Small intestine (tissue), 7 donors: ENCODE data around the gene TCP11L1. TPM values are rescaled to one million over a fixed set of nuclear protein-coding genes. Genes with fewer than 3 reads are reported as not detected.
"Not testable (repeated sequence)": the region's sequence is repeated elsewhere in the genome, so short reads cannot be mapped to it uniquely, and the experiment has no call there.

Experiments
- DNase-seq, 2 donors: peaks; one replicate each; pipeline versions ENCODE4 v3.0.0 to v3.0.0-alpha.2; 2013
- FAIRE-seq: peaks from 2 replicates; lab custom pipeline; 2012; peaks lifted over from hg19 to GRCh38; lab: Jason Lieb, UNC
- H3K27ac ChIP-seq, 3 donors: one replicate each; pipeline ENCODE4 v1.5.1; 2013; ENCODE audit warnings: low read length in 2 of 3, mild to moderate bottlenecking in 2 of 3, control low read depth in 1 of 3, inconsistent platforms in 1 of 3, low read depth in 1 of 3, moderate library complexity in 1 of 3
- H3K27me3 ChIP-seq, 3 donors: one replicate each; pipeline ENCODE4 v1.6.1; 2013; ENCODE audit warnings: low read length in 3 of 3, inconsistent platforms in 1 of 3; ENCODE audit not compliant: control insufficient read depth in 3 of 3, insufficient read depth in 3 of 3
- H3K36me3 ChIP-seq, 3 donors: one replicate each; pipeline ENCODE4 v1.6.1; 2013; ENCODE audit warnings: low read length in 3 of 3, inconsistent platforms in 1 of 3, low read depth in 1 of 3, mild to moderate bottlenecking in 1 of 3, moderate library complexity in 1 of 3; ENCODE audit not compliant: control insufficient read depth in 3 of 3, insufficient read depth in 2 of 3
- H3K4me1 ChIP-seq, 3 donors: one replicate each; pipeline ENCODE4 v1.6.1; 2013; ENCODE audit warnings: low read length in 2 of 3, inconsistent platforms in 1 of 3, low read depth in 1 of 3, mild to moderate bottlenecking in 1 of 3, moderate library complexity in 1 of 3; ENCODE audit not compliant: control insufficient read depth in 3 of 3, insufficient read depth in 2 of 3
- H3K4me3 ChIP-seq, 3 donors: one replicate each; pipeline ENCODE4 v1.5.1; 2013; ENCODE audit warnings: low read length in 3 of 3, control low read depth in 1 of 3, inconsistent platforms in 1 of 3, low read depth in 1 of 3, mild to moderate bottlenecking in 1 of 3, moderate library complexity in 1 of 3
- H3K9me3 ChIP-seq, 2 donors: one replicate each; pipeline ENCODE4 v1.6.1; 2013; ENCODE audit warnings: low read depth in 1 of 2, low read length in 1 of 2; ENCODE audit not compliant: control insufficient read depth in 2 of 2, insufficient read depth in 1 of 2
- WGBS, 3 donors: extraction: QIAGEN DNeasy Blood & Tissue Kit; methylation state at CpG; one replicate each; pipeline ENCODE4 v1.1.7; 2013; 5-methylcytosine and 5-hydroxymethylcytosine counted together
- polyA plus RNA-seq, 4 donors: library from polyadenylated mRNA; stranded (reverse) in 3 of 4; unstranded in 1 of 4; fragments of 200-250 nt in 3 of 4; fragments of 120-200 nt in 1 of 4; gene quantifications; one replicate each; pipeline versions ENCODE4 v1.2.1 to v1.2.3, GENCODE V29; 2013
- donor health status: healthy with polysubstance abuse.
- donor health status: control.
- donor health status: control.
- donor health status: Bipolar disorder and iron deficiency.
- donor health status: healthy.

Gene TCP11L1
- polyA plus RNA-seq, 4 donors = 5.4 to 13.9 (median 10.5) TPM

GRCh38 chr11:33089776-33090175 is 50.4 kb downstream of the TCP11L1 start:
- Histone ChIP-seq H3K36me3 (peaks cover 5 to 25% (median 6%) of the 10 kb centered on the region in 3 donors), H3K27ac (no peak overlapping the region), H3K4me1 (peaks cover 0 to 5% (median 0%) of the 10 kb centered on the region in 3 donors), H3K27me3 (no peaks in the 10 kb centered on the region), H3K4me3 (no peak overlapping the region), H3K9me3 (no peaks in the 10 kb centered on the region)
- FAIRE-seq (no peak), DNase-seq (peak in 1 of 2 donors; percentile 21)

- Histone ChIP-seq H3K27me3 (no peaks in the 10 kb centered on the region), H3K27ac (no peak overlapping the region), H3K36me3 (peaks cover 4 to 18% (median 7%) of the 10 kb centered on the region in 3 donors), H3K4me1 (no peaks in the 10 kb centered on the region), H3K9me3 (no peaks in the 10 kb centered on the region), H3K4me3 (no peak overlapping the region)
- WGBS, 3 donors = 30 to 47% (median 35%) methylated on average over 1 of the region's 1 CpG
- DNase-seq (no peak), FAIRE-seq (no peak)
These were observed 54.8 kb downstream of the TCP11L1 start for GRCh38 chr11:33094157-33094556.

GRCh38 chr11:33103836-33104235 is 64.5 kb downstream of the TCP11L1 start:
- Histone ChIP-seq H3K4me1 (peaks cover 0 to 3% (median 1%) of the 10 kb centered on the region in 3 donors), H3K27ac (no peak overlapping the region), H3K36me3 (peaks cover 5 to 23% (median 14%) of the 10 kb centered on the region in 3 donors), H3K4me3 (no peak overlapping the region), H3K27me3 (no peaks in the 10 kb centered on the region), H3K9me3 (no peaks in the 10 kb centered on the region)
- DNase-seq (no peak), FAIRE-seq (no peak)

- no peak overlapping the region for H3K4me3 ChIP-seq
- H3K9me3 ChIP-seq = no peaks in the 10 kb centered on the region
- peaks cover 0 to 8% (median 2%) of the 10 kb centered on the region in 3 donors for H3K36me3 ChIP-seq
- H3K27me3 ChIP-seq = no peaks in the 10 kb centered on the region
- H3K4me1 ChIP-seq = peaks cover 5 to 12% (median 6%) of the 10 kb centered on the region in 3 donors
- FAIRE-seq (no peak), DNase-seq (peak; percentile 75 to 88)
- peak overlapping the region in 1 of 3 donors; percentile 18 for H3K27ac ChIP-seq
These were observed 70.0 kb downstream of the TCP11L1 start for GRCh38 chr11:33109294-33109895.

GRCh38 chr11:33110083-33110482 is 70.7 kb downstream of the TCP11L1 start:
- WGBS, 3 donors = 18 to 40% (median 24%) methylated on average over 1 of the region's 1 CpG
- Histone ChIP-seq H3K27ac (peak overlapping the region in 1 of 3 donors; percentile 18), H3K4me1 (peaks cover 5 to 12% (median 6%) of the 10 kb centered on the region in 3 donors), H3K9me3 (no peaks in the 10 kb centered on the region), H3K4me3 (no peak overlapping the region), H3K36me3 (peaks cover 0 to 3% (median 2%) of the 10 kb centered on the region in 3 donors), H3K27me3 (no peaks in the 10 kb centered on the region)
- FAIRE-seq = no peak
- DNase-seq = no peak

- Histone ChIP-seq H3K36me3 (no peaks in the 10 kb centered on the region), H3K9me3 (no peaks in the 10 kb centered on the region), H3K4me1 (no peaks in the 10 kb centered on the region), H3K4me3 (no peak overlapping the region), H3K27me3 (no peaks in the 10 kb centered on the region), H3K27ac (no peak overlapping the region)
- FAIRE-seq (no peak), DNase-seq (no peak)
These were observed 77.2 kb downstream of the TCP11L1 start for GRCh38 chr11:33116535-33116934.

- H3K27me3 ChIP-seq, H3K4me3 ChIP-seq, H3K36me3 ChIP-seq, DNase-seq, H3K9me3 ChIP-seq, FAIRE-seq, H3K4me1 ChIP-seq, H3K27ac ChIP-seq: not testable (repeated sequence)
- 92 to 97% (median 95%) methylated on average over 1 of the region's 1 CpG for WGBS, 3 donors
These were observed 83.3 kb downstream of the TCP11L1 start for GRCh38 chr11:33122696-33123095.
